Upper lobe of right lung (tissue), 1 donor: ENCODE results near the gene CYP4F12. TPM values are rescaled to one million over a fixed set of nuclear protein-coding genes. Genes with fewer than 3 reads are reported as not detected.

ENCODE experiments used
- ATAC-seq: fragments of 200-7000 bp; cut with Tn5 transposase; one replicate; pipeline ENCODE4 v1.9.1; 2020; ENCODE audit warnings: mild to moderate bottlenecking, moderate library complexity
- DNase-seq: peaks from one replicate; pipeline ENCODE4 v3.0.0-alpha.2; 2020
- H3K27ac ChIP-seq: fragments of 200-600 bp; one replicate; pipeline ENCODE4 v1.8.0; 2022
- H3K27me3 ChIP-seq: fragments of 200-600 bp; one replicate; pipeline ENCODE4 v1.8.0; 2022; ENCODE audit warnings: mild to moderate bottlenecking
- H3K36me3 ChIP-seq: fragments of 200-600 bp; one replicate; pipeline ENCODE4 v1.8.0; 2022
- H3K4me1 ChIP-seq: fragments of 200-600 bp; one replicate; pipeline ENCODE4 v1.8.0; 2022
- H3K4me3 ChIP-seq: fragments of 200-600 bp; one replicate; pipeline ENCODE4 v1.8.0; 2022; ENCODE audit warnings: mild to moderate bottlenecking
- H3K9me3 ChIP-seq: fragments of 200-600 bp; one replicate; pipeline ENCODE4 v1.8.0; 2022
- CTCF ChIP-seq: fragments of 200-600 bp; IDR thresholded peaks from one replicate; pipeline ENCODE4 v1.8.0; 2022; ENCODE audit warnings: antibody characterized with exemption
- intact Hi-C: fragments of 100-400 bp; cut with DNase I; formaldehyde crosslinking; loops from one replicate; pipeline ENCODE4 v1.11.0; 2022
- total RNA-seq: library from RNA; stranded (reverse); fragmentation: NEBNext Ultra II Directional; extraction: Animal tissue kit (Norgen Biotek cat#: 25700); gene quantifications from one replicate; pipeline ENCODE4 v1.2.1, GENCODE V29; 2021
- donor health status: DM: no; HTN: yes; CAD: no; lungs with severe emphysema.

The CYP4F12 gene
- total RNA-seq, 1 donor from 2014 or later: 3.7 TPM

GRCh38 chr19:15656467-15656866 lies 16.4 kb upstream of the CYP4F12 start:
- H3K9me3 ChIP-seq: no peaks in the 10 kb centered on the region
- no peak for TF ChIP-seq CTCF
- DNase-seq: no peak
- intact Hi-C loops: no loop called here
- no peaks in the 10 kb centered on the region for H3K36me3 ChIP-seq
- H3K4me1 ChIP-seq: no peaks in the 10 kb centered on the region
- H3K27ac ChIP-seq: no peak overlapping the region
- H3K4me3 ChIP-seq: no peak overlapping the region
- peaks cover 6% of the 10 kb centered on the region for H3K27me3 ChIP-seq
- no peak for ATAC-seq

- Histone ChIP-seq H3K4me1 (no peaks in the 10 kb centered on the region), H3K36me3 (no peaks in the 10 kb centered on the region), H3K27me3 (no peaks in the 10 kb centered on the region), H3K27ac (no peak overlapping the region), H3K9me3 (no peaks in the 10 kb centered on the region), H3K4me3 (no peak overlapping the region)
- ATAC-seq: no peak
- TF ChIP-seq CTCF: no peak
- intact Hi-C loops: no loop called here
- no peak for DNase-seq
These were observed 9.6 kb upstream of the CYP4F12 start for GRCh38 chr19:15663247-15663646.

- H3K27me3 ChIP-seq: no peaks in the 10 kb centered on the region
- no peaks in the 10 kb centered on the region for H3K4me1 ChIP-seq
- no peak overlapping the region for H3K4me3 ChIP-seq
- DNase-seq (no peak), ATAC-seq (no peak)
- intact Hi-C loops: no loop called here
- H3K36me3 ChIP-seq: no peaks in the 10 kb centered on the region
- no peak overlapping the region for H3K27ac ChIP-seq
- H3K9me3 ChIP-seq: no peaks in the 10 kb centered on the region
- no peak for TF ChIP-seq CTCF
These were observed 6.7 kb upstream of the CYP4F12 start for GRCh38 chr19:15666186-15666585.

GRCh38 chr19:15666883-15667282 lies 6.0 kb upstream of the CYP4F12 start:
- ATAC-seq (peak; percentile 58), DNase-seq (no peak)
- Histone ChIP-seq H3K36me3 (no peaks in the 10 kb centered on the region), H3K4me3 (no peak overlapping the region), H3K4me1 (no peaks in the 10 kb centered on the region), H3K27ac (no peak overlapping the region), H3K9me3 (no peaks in the 10 kb centered on the region), H3K27me3 (no peaks in the 10 kb centered on the region)
- intact Hi-C loops: no loop called here
- no peak for TF ChIP-seq CTCF

- Histone ChIP-seq H3K27ac (no peak overlapping the region), H3K27me3 (no peaks in the 10 kb centered on the region), H3K4me1 (peaks cover 3% of the 10 kb centered on the region), H3K36me3 (no peaks in the 10 kb centered on the region), H3K9me3 (no peaks in the 10 kb centered on the region), H3K4me3 (no peak overlapping the region)
- no peak for TF ChIP-seq CTCF
- ATAC-seq (no peak), DNase-seq (no peak)
- intact Hi-C loops: no loop called here
These were observed 3.4 kb upstream of the CYP4F12 start for GRCh38 chr19:15669440-15669839.

- no peaks in the 10 kb centered on the region for H3K27me3 ChIP-seq
- no peaks in the 10 kb centered on the region for H3K9me3 ChIP-seq
- DNase-seq (no peak), ATAC-seq (no peak)
- H3K4me1 ChIP-seq: peaks cover 3% of the 10 kb centered on the region
- no peaks in the 10 kb centered on the region for H3K36me3 ChIP-seq
- H3K27ac ChIP-seq: no peak overlapping the region
- no peak for TF ChIP-seq CTCF
- intact Hi-C loops: no loop called here
- H3K4me3 ChIP-seq: no peak overlapping the region
These were observed 3.0 kb upstream of the CYP4F12 start for GRCh38 chr19:15669891-15670290.
